DOHH2 (cell line): ENCODE results near the gene TMEM82.

Experiments used
- H3F3A ChIP-seq: fragments of 200-600 bp; sonication (generic), shearing (Covaris generic); 2 replicates; pipeline ENCODE4 v1.6.0; 2016; ENCODE audit warnings: antibody characterized with exemption, mild to moderate bottlenecking; ENCODE audit not compliant: control insufficient read depth, insufficient read depth
- H3K27ac ChIP-seq: fragments of 200-600 bp; sonication (generic); 2 replicates; pipeline ENCODE4 v1.5.1; 2014; ENCODE audit warnings: low read depth, mild to moderate bottlenecking, low read length, moderate library complexity
- H3K27me3 ChIP-seq: fragments of 200-600 bp; sonication (generic); 2 replicates; pipeline ENCODE4 v1.6.1; 2014; ENCODE audit warnings: mild to moderate bottlenecking, low read length, mixed read lengths; ENCODE audit not compliant: control insufficient read depth
- H3K36me3 ChIP-seq: fragments of 200-600 bp; sonication (generic); 2 replicates; pipeline ENCODE4 v1.6.1; 2014; ENCODE audit warnings: mild to moderate bottlenecking, low read length, moderate library complexity, mixed read lengths; ENCODE audit not compliant: control insufficient read depth
- H3K4me1 ChIP-seq: fragments of 200-600 bp; sonication (generic); 2 replicates; pipeline ENCODE4 v1.6.1; 2014; ENCODE audit warnings: mild to moderate bottlenecking, low read length, mixed read lengths; ENCODE audit not compliant: control insufficient read depth
- H3K4me2 ChIP-seq: fragments of 200-600 bp; sonication (generic); 2 replicates; pipeline ENCODE4 v1.6.0; 2014; ENCODE audit warnings: mild to moderate bottlenecking, low read length, moderate library complexity
- H3K4me3 ChIP-seq: fragments of 200-600 bp; sonication (generic); 2 replicates; pipeline ENCODE4 v1.5.1; 2014; ENCODE audit warnings: mild to moderate bottlenecking, low read length, mixed read lengths
- H3K79me2 ChIP-seq: fragments of 200-600 bp; sonication (generic); 2 replicates; pipeline ENCODE4 v1.6.1; 2014; ENCODE audit warnings: mild to moderate bottlenecking, low read length, mixed read lengths; ENCODE audit not compliant: control insufficient read depth
- H3K9me2 ChIP-seq: fragments of 200-600 bp; sonication (generic); replicated peaks from 2 replicates; pipeline ENCODE4 v1.6.1; 2014; ENCODE audit warnings: mild to moderate bottlenecking, low read length, mixed read lengths; ENCODE audit not compliant: control insufficient read depth
- H3K9me3 ChIP-seq: fragments of 200-600 bp; sonication (generic); 2 replicates; pipeline ENCODE4 v1.6.1; 2014; ENCODE audit warnings: antibody characterized with exemption, low read length, mixed read lengths; ENCODE audit not compliant: control insufficient read depth, insufficient read depth
- H4K20me1 ChIP-seq: fragments of 200-600 bp; sonication (generic); 2 replicates; pipeline ENCODE4 v1.6.0; 2014; ENCODE audit warnings: low read depth, mild to moderate bottlenecking, antibody characterized with exemption, low read length, moderate library complexity; ENCODE audit not compliant: control insufficient read depth, insufficient read depth
- EZH2phosphoT487 ChIP-seq: fragments of 200-600 bp; sonication (generic); IDR thresholded peaks from 2 replicates; pipeline ENCODE4 v1.6.1; 2017; ENCODE audit warnings: borderline replicate concordance, mild to moderate bottlenecking, antibody characterized with exemption, low read length, moderate library complexity, mixed read lengths
- TF ChIP-seq, protein P1 (sequence below): fragments of 200-600 bp; sonication (generic); IDR thresholded peaks from one replicate; pipeline ENCODE4 v1.5.1; 2014; ENCODE audit warnings: antibody characterized with exemption, mild to moderate bottlenecking, low read depth, low read length; ENCODE audit not compliant: poor library complexity, severe bottlenecking

TMEM82 gene

DNA sequence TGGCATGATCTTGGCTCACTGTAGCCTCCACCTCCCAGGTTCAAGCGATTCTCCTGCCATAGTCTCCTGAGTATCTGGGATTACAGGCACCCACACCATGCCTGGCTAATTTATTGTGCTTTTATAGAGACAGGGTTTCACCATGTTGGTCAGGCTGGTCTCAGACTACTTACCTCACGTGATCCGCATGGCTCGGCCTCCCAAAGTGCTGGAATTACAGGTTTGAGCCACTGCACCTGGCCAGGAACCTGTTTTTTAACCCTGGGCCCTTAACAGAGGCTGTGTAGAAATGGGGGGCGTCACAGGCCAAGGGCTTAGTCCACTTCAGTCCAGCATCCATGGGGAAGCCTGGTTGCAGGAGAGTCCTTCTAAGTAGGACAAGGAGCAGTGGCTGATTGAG is 25.6 kb downstream of the TMEM82 start:
- H4K20me1 ChIP-seq, result peaks cover 3% of the 10 kb centered on the region; the same call in 1 of the 2 replicates
- H3K27ac ChIP-seq, result no peak overlapping the region
- H3F3A ChIP-seq, result no peaks in the 10 kb centered on the region
- no peaks in the 10 kb centered on the region for H3K36me3 ChIP-seq
- no peaks in the 10 kb centered on the region for H3K9me2 ChIP-seq
- TF ChIP-seq EZH2phosphoT487, result no peak
- TF ChIP-seq, protein P1, sequence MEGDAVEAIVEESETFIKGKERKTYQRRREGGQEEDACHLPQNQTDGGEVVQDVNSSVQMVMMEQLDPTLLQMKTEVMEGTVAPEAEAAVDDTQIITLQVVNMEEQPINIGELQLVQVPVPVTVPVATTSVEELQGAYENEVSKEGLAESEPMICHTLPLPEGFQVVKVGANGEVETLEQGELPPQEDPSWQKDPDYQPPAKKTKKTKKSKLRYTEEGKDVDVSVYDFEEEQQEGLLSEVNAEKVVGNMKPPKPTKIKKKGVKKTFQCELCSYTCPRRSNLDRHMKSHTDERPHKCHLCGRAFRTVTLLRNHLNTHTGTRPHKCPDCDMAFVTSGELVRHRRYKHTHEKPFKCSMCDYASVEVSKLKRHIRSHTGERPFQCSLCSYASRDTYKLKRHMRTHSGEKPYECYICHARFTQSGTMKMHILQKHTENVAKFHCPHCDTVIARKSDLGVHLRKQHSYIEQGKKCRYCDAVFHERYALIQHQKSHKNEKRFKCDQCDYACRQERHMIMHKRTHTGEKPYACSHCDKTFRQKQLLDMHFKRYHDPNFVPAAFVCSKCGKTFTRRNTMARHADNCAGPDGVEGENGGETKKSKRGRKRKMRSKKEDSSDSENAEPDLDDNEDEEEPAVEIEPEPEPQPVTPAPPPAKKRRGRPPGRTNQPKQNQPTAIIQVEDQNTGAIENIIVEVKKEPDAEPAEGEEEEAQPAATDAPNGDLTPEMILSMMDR, result no peak
- peaks cover 9% of the 10 kb centered on the region; the same call in 1 of the 2 replicates for H3K27me3 ChIP-seq
- H3K4me3 ChIP-seq, result no peak overlapping the region
- H3K9me3 ChIP-seq, result no peaks in the 10 kb centered on the region
- H3K4me1 ChIP-seq, result peaks cover 7% of the 10 kb centered on the region
- H3K4me2 ChIP-seq, result no peak overlapping the region
- H3K79me2 ChIP-seq, result no peaks in the 10 kb centered on the region

DNA sequence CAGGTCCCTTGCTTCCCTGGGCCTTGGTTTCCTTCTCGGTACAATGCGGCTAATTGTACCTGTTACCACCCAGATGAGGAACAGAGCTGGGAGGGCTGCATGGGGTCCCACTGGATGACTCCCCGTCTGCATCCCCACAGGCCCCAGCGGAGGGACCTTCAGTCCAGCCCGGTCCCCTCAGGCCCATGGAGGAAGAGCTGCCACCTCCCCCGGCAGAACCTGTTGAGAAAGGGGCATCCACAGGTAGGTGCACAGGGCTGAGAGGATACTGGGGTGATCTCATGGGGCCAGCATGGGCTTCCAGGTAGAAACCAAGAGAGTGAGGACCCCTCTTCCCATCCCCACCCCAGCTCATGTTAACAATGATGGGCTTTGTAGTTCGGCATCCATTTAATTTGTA is 26.1 kb downstream of the TMEM82 start:
- H4K20me1 ChIP-seq, result peaks cover 3% of the 10 kb centered on the region; the same call in 1 of the 2 replicates
- H3K9me2 ChIP-seq, result no peaks in the 10 kb centered on the region
- H3K27ac ChIP-seq, result no peak overlapping the region
- H3K4me1 ChIP-seq, result peaks cover 7% of the 10 kb centered on the region
- no peaks in the 10 kb centered on the region for H3F3A ChIP-seq
- no peaks in the 10 kb centered on the region for H3K9me3 ChIP-seq
- no peak for TF ChIP-seq EZH2phosphoT487
- TF ChIP-seq, protein P1, result no peak
- H3K4me2 ChIP-seq, result no peak overlapping the region
- H3K79me2 ChIP-seq, result no peaks in the 10 kb centered on the region
- H3K27me3 ChIP-seq, result peaks cover 9% of the 10 kb centered on the region; the same call in 1 of the 2 replicates
- H3K4me3 ChIP-seq, result no peak overlapping the region
- no peaks in the 10 kb centered on the region for H3K36me3 ChIP-seq

DNA sequence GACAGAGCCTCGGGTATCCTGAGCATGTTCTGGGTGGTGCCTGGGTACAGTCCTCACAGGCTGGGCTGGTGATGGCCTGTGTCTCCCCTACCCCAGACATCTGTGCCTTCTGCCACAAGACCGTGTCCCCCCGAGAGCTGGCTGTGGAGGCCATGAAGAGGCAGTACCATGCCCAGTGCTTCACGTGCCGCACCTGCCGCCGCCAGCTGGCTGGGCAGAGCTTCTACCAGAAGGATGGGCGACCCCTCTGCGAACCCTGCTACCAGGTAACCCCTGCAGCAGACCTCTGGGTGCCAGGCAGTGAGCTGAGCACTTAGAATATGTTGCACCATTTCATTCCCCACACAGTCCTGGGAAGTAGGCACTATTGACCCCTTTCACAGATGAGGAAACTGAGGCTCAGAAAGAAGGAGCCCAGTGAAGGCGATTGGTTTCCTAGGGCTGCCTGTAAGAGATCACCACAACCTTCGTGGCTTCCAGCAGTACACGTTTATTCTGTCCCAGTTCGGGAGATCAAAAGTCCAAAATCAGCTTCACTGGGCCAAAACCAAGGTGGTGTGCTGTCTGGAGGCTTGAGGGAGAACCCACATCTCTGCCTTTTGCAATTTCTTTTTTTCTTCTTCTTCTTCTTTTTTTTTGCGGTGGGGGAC is 28.1 kb downstream of the TMEM82 start:
- no peaks in the 10 kb centered on the region for H3K36me3 ChIP-seq

More for the DNA sequence above, 28.1 kb downstream of the TMEM82 start:
- Histone ChIP-seq H3K4me1 (peaks cover 7% of the 10 kb centered on the region), H3K79me2 (no peaks in the 10 kb centered on the region), H3K4me2 (no peak overlapping the region), H3K9me3 (no peaks in the 10 kb centered on the region), H3K27me3 (peaks cover 9% of the 10 kb centered on the region; the same call in 1 of the 2 replicates), H3F3A (no peaks in the 10 kb centered on the region), H3K27ac (no peak overlapping the region), H3K4me3 (no peak overlapping the region), H3K9me2 (no peaks in the 10 kb centered on the region), H4K20me1 (no peaks in the 10 kb centered on the region)
- no peak for TF ChIP-seq EZH2phosphoT487
- TF ChIP-seq, protein P1, result no peak
